ENCODE measurements around the gene MS4A14.

MS4A14 gene

DNA sequence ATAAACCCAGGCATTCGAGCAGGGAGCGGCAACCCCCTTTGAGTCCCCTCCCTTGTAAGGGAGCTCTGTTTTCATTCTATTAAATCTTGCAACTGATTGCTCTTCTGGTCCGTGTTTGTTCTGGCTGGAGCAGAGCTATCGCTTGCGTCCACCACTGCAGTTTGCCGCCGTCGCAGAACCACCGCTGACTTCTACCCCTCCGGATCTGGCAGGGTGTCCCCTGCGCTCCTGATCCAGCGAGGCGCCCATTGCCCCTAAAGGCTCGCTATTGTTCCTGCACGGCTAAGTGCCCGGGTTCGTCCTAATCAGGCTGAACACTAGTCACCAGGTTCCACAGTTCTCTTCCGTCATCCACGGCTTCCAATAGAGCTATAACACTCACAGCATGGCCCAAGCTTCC, 28.4 kb upstream of the MS4A14 start:
- Mint-ChIP-seq H3K9me3 (no peaks in the 10 kb centered on the region), H3K27ac (no peak overlapping the region), H3K4me3 (no peak overlapping the region), H3K4me1 (peaks cover 13% of the 10 kb centered on the region), H3K27me3 (ENCODE audit: low read depth, poor library complexity) (peaks cover 7% of the 10 kb centered on the region), H3K36me3 (ENCODE audit: low read depth) (no peaks in the 10 kb centered on the region)
- no peak for DNase-seq
- TF ChIP-seq, protein P1, sequence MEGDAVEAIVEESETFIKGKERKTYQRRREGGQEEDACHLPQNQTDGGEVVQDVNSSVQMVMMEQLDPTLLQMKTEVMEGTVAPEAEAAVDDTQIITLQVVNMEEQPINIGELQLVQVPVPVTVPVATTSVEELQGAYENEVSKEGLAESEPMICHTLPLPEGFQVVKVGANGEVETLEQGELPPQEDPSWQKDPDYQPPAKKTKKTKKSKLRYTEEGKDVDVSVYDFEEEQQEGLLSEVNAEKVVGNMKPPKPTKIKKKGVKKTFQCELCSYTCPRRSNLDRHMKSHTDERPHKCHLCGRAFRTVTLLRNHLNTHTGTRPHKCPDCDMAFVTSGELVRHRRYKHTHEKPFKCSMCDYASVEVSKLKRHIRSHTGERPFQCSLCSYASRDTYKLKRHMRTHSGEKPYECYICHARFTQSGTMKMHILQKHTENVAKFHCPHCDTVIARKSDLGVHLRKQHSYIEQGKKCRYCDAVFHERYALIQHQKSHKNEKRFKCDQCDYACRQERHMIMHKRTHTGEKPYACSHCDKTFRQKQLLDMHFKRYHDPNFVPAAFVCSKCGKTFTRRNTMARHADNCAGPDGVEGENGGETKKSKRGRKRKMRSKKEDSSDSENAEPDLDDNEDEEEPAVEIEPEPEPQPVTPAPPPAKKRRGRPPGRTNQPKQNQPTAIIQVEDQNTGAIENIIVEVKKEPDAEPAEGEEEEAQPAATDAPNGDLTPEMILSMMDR (IDR thresholded peaks at IDR 0.05) = no peak

DNA sequence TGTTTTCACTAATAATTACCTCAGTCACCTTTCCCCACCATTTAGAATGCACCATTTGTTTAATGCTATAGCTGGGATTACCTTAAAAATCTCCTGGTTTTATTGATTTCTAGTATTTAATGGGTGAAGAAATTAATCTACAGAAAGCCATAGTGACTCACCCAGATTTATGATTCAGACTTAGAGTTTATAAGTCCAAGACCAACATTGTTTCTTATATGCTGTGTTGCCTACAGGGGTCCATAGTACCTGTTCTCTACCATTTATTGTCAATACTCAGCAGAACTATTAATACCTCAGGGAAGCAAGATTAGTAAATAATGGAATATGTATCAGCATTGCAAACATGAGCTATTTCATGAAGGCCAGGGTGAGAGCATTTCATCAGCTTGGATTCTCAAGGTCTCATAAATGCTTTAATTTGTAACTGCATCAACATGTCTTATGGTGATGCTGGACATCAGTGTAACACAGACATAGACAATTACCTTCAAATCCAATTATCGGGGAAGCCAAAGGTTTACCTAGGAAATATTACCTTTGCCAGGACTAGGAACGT, 25.9 kb upstream of the MS4A14 start:
- H3K4me3 Mint-ChIP-seq = no peak overlapping the region
- DNase-seq = no peak
- H3K4me1 Mint-ChIP-seq = no peaks in the 10 kb centered on the region
- no peak overlapping the region for H3K27ac Mint-ChIP-seq
- H3K36me3 Mint-ChIP-seq (ENCODE audit: low read depth) = no peaks in the 10 kb centered on the region
- no peaks in the 10 kb centered on the region for H3K9me3 Mint-ChIP-seq
- H3K27me3 Mint-ChIP-seq (ENCODE audit: low read depth, poor library complexity) = peaks cover 5% of the 10 kb centered on the region
- TF ChIP-seq, protein P1 (IDR thresholded peaks at IDR 0.05) = no peak

DNA sequence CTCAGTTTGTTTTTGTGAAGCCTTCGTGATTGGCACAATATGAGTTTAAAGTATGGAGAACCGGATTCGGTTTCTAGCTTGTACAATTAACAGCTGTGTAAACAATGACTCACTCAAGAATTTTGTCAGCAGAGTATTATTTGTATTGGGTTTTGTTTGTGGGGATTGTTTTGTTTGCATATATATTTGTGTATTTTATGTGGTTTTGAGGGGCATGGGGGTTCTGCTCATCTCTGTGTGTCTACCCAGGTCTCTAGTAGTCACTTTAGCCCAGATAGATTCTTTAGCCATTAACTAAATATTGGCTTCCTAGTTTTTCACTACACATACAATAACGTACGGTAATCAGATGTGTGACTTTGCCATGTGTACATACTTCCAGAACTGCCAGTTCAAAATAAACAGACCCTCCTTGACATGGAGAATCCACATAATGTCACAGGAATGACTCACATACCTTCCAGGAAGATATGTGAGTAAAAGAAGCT, 25.4 kb upstream of the MS4A14 start:
- Mint-ChIP-seq H3K4me1 (no peaks in the 10 kb centered on the region), H3K27ac (no peak overlapping the region)

DNA sequence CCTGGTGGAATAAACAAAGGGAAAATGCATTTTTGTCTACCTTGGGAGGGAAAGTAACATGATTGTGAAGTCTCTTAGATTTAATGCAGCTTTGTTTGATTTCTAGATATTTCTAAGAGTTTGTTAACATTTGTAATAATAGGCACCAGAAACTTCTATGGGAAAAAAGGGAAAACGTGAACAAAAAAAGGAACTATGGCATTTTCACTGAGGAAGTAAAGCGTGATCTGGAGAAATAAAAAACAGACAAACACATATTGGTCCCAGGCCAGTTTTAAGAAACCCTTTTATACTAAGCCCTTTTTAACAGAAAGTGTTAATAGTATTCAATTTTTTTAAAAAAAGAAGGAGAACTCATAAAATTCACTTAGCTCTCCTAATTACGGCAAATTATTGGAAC, 24.9 kb upstream of the MS4A14 start:
- Mint-ChIP-seq H3K27ac (no peak overlapping the region), H3K9me3 (no peaks in the 10 kb centered on the region), H3K4me3 (no peak overlapping the region)

More for the DNA sequence above, 25.4 kb upstream of the MS4A14 start:
- DNase-seq = no peak
- Mint-ChIP-seq H3K27me3 (ENCODE audit: low read depth, poor library complexity) (peaks cover 3% of the 10 kb centered on the region), H3K9me3 (no peaks in the 10 kb centered on the region), H3K4me3 (no peak overlapping the region), H3K36me3 (ENCODE audit: low read depth) (no peaks in the 10 kb centered on the region)
- TF ChIP-seq, protein P1 (IDR thresholded peaks at IDR 0.05) = no peak

DNA sequence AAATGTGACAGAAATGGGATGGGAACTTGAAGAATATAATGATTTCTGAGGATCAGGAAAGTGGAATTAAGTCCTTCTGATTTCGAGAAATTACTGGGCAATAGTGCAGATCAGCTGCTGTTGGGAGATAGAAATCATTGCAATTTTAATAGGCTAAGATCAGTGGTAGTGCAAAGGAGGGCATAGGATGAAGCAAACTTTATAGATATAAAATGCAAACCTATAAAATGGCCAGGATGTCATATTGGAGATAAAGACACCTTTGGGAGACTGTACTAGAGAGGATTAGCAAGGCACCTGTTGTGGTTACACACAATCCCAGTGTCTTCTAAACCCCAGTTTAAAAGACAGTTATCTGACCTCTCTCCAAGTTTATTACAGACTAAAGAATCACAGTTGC, 24.4 kb upstream of the MS4A14 start:
- TF ChIP-seq, protein P1 (IDR thresholded peaks at IDR 0.05) = no peak
- DNase-seq = no peak
- Mint-ChIP-seq H3K27ac (no peak overlapping the region), H3K4me3 (no peak overlapping the region), H3K4me1 (no peaks in the 10 kb centered on the region), H3K9me3 (no peaks in the 10 kb centered on the region), H3K27me3 (ENCODE audit: low read depth, poor library complexity) (peaks cover 3% of the 10 kb centered on the region), H3K36me3 (ENCODE audit: low read depth) (no peaks in the 10 kb centered on the region)

More for the DNA sequence above, 24.9 kb upstream of the MS4A14 start:
- DNase-seq = no peak
- Mint-ChIP-seq H3K4me1 (no peaks in the 10 kb centered on the region), H3K27me3 (ENCODE audit: low read depth, poor library complexity) (peaks cover 3% of the 10 kb centered on the region), H3K36me3 (ENCODE audit: low read depth) (no peaks in the 10 kb centered on the region)
- TF ChIP-seq, protein P1 (IDR thresholded peaks at IDR 0.05) = no peak

DNA sequence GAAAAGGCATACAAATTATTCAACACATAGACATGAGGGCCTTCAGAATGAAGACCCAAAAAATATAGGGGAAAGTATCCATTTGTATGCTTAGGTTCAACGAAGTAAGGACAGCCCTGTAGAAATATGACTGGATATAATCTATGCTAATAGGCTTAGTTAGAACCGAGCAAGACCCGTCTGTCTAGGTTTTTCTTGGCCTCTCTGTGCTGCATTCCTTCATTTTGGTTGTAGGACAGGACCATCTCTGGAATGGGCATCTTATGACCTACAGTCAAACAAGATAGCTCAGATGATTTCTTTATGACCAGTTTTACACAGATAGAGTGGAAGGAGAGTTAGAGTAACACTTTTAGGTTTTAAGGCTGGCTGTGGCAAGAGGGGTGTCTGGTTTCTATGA, 23.5 kb upstream of the MS4A14 start:
- no peak for DNase-seq
- no peaks in the 10 kb centered on the region for H3K36me3 Mint-ChIP-seq (ENCODE audit: low read depth)
- TF ChIP-seq, protein P1 (IDR thresholded peaks at IDR 0.05) = no peak
- H3K4me3 Mint-ChIP-seq = no peak overlapping the region
- no peak overlapping the region for H3K27ac Mint-ChIP-seq
- H3K9me3 Mint-ChIP-seq = no peaks in the 10 kb centered on the region
- H3K4me1 Mint-ChIP-seq = no peaks in the 10 kb centered on the region
- H3K27me3 Mint-ChIP-seq (ENCODE audit: low read depth, poor library complexity) = peaks cover 3% of the 10 kb centered on the region
